ENCODE data around the gene MXRA8.

- TF ChIP-seq CTCF (IDR thresholded peaks at IDR 0.05) = no peak
- no peak for TF ChIP-seq POLR2A (IDR thresholded peaks at IDR 0.05)
Observed at GRCh38 chr1:1318131-1318652, 40.2 kb downstream of the MXRA8 start.
